Panc1 (cell line): ENCODE results near the gene STRAP. TPM values are rescaled to one million over a fixed set of nuclear protein-coding genes. Genes with fewer than 3 reads are reported as not detected.
"Not testable (repeated sequence)": the region's sequence is repeated elsewhere in the genome, so short reads cannot be mapped to it uniquely, and the experiment has no call there.

Experiments
- ATAC-seq: fragments of 200-7000 bp; cut with Tn5 transposase; 2 replicates; pipeline ENCODE4 v1.9.1; 2020; ENCODE audit warnings: mild to moderate bottlenecking, moderate library complexity
- BruUV-seq: library from RNA; stranded (reverse); fragments of 400-500 nt; replicated peaks from 2 replicates; lab custom pipeline; 2021; lab: Mats Ljungman, UMichigan
- CTCF ChIA-PET: fragments of 300-600 bp; sonication (Branson Sonifier 250); formaldehyde crosslinking; loops from one replicate; lab custom pipeline; 2022; ENCODE audit warnings: antibody characterized with exemption; lab: Charles Lee
- POLR2A ChIA-PET: fragments of 300-600 bp; sonication (Branson Sonifier 250); formaldehyde crosslinking; loops from one replicate; lab custom pipeline; 2022; ENCODE audit warnings: antibody characterized with exemption; lab: Charles Lee
- DNase-seq: peaks from one replicate; pipeline ENCODE4 v3.0.0-alpha.2; 2010; ENCODE audit warnings: low read depth, low spot score
- H3K27ac ChIP-seq: 2 replicates; pipeline ENCODE4 v1.5.1; 2011; ENCODE audit warnings: mild to moderate bottlenecking, low read length, inconsistent platforms
- H3K27me3 ChIP-seq: fragments of 200-500 bp; sonication (Bioruptor generic); 2 replicates; pipeline ENCODE4 v1.6.0; 2014; ENCODE audit warnings: low read length, inconsistent platforms; ENCODE audit not compliant: control insufficient read depth, insufficient read depth
- H3K36me3 ChIP-seq: fragments of 200-500 bp; sonication (Bioruptor generic); 2 replicates; pipeline ENCODE4 v1.5.1; 2014; ENCODE audit warnings: inconsistent platforms, mild to moderate bottlenecking, low read length, moderate library complexity; ENCODE audit not compliant: control insufficient read depth, insufficient read depth
- H3K4me1 ChIP-seq: 2 replicates; pipeline ENCODE4 v1.5.1; 2011; ENCODE audit warnings: inconsistent platforms, mild to moderate bottlenecking, low read length, moderate library complexity; ENCODE audit not compliant: control insufficient read depth, insufficient read depth
- H3K4me3 ChIP-seq, 2 experiments: 2 replicates each; pipeline ENCODE4 v1.5.1; 2011 to 2012; ENCODE audit warnings: low read depth in 2 of 2, low read length in 2 of 2, mild to moderate bottlenecking in 2 of 2, inconsistent platforms in 1 of 2, moderate library complexity in 1 of 2
- H3K9me3 ChIP-seq: fragments of 200-500 bp; sonication (Bioruptor generic); 2 replicates; pipeline ENCODE4 v1.5.1; 2014; ENCODE audit warnings: low read depth, mild to moderate bottlenecking, inconsistent platforms, low read length, moderate library complexity; ENCODE audit not compliant: control insufficient read depth, insufficient read depth
- POLR2AphosphoS5 ChIP-seq: IDR thresholded peaks from 2 replicates; pipeline ENCODE4 v1.6.1; 2012; ENCODE audit warnings: mild to moderate bottlenecking, low read depth, low read length, moderate library complexity
- SIN3A ChIP-seq: IDR thresholded peaks from 2 replicates; pipeline ENCODE4 v1.6.1; 2012; ENCODE audit warnings: low read depth, mild to moderate bottlenecking, low read length, moderate library complexity, borderline replicate concordance; ENCODE audit not compliant: insufficient read depth
- TCF7L2 ChIP-seq: IDR thresholded peaks from 2 replicates; pipeline ENCODE4 v1.6.1; 2011; ENCODE audit warnings: mild to moderate bottlenecking, low read depth, low read length, inconsistent platforms
- in situ Hi-C: cut with HindIII; loops from 2 replicates; pipeline ENCODE4 v1.10.0; 2016; ENCODE audit warnings: low sequenced_read_pairs, low pct_unique_long_range_greater_than_20kb
- intact Hi-C: fragments of 100-400 bp; cut with micrococcal nuclease; formaldehyde crosslinking; loops from one replicate; pipeline ENCODE4 v1.10.0; 2022; ENCODE audit not compliant: unreplicated experiment
- total RNA-seq: library from RNA; stranded (reverse); gene quantifications from one replicate; pipeline ENCODE4 v1.2.1, GENCODE V29; 2021; ENCODE audit not compliant: unreplicated experiment
- TF ChIP-seq, protein P1 (sequence below): fragments of 450-650 bp; IDR thresholded peaks from 2 replicates; pipeline ENCODE4 v1.5.1; 2017; ENCODE audit warnings: mild to moderate bottlenecking
- TF ChIP-seq, protein P2 (sequence below), 2 experiments: IDR thresholded peaks; 2 replicates each; pipeline ENCODE4 v1.6.1; 2011 to 2012; ENCODE audit warnings: low read depth in 2 of 2, control low read depth in 1 of 2, low read length in 1 of 2, mild to moderate bottlenecking in 1 of 2, moderate library complexity in 1 of 2; ENCODE audit not compliant: insufficient read depth in 1 of 2

The STRAP gene
- total RNA-seq, 1 experiment from 2014 or later, result 99.4 TPM

DNA sequence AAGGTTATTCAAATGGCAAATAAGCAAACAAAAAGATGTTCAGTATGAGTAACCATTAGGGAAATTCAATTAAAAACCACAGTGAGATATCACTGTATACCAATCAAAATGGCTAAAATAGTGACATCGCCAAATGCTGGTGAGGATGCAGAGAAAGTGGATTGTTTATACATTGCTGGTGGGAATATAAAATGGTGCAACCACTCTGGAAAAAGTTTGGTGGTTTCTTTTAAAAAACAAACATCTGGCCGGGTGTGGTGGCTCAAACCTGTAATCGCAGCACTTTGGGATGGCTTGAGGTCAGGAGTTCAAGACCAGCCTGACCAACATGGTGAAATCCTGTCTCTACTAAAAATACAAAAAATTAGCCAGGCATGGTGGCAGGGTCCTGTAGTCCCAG is 14.0 kb upstream of the STRAP start:
- no peak for DNase-seq

DNA sequence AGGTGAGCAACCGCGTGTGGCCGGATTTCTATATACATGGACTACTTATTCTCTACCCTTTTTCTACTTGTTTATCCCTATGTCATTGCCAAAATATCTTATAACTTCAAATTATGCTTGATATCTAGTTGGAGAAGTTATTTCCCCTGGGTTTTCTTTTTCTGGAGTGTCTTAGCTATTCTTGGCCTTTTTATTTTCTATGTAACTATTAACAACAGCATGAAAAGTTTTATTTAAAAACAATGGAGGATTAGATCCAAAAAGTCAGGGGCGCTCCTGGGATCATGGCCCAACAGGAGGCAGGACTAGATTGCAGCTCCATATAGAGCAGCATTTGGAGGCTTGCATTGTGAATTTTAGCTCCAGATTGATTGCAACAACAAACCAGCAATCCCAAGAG is 8.6 kb upstream of the STRAP start:
- no peak for ATAC-seq
- Histone ChIP-seq H3K27ac (no peak overlapping the region), H3K27me3 (no peaks in the 10 kb centered on the region), H3K36me3 (no peaks in the 10 kb centered on the region), H3K4me3 (no peak overlapping the region), H3K9me3 (no peaks in the 10 kb centered on the region), H3K4me1 (no peaks in the 10 kb centered on the region)
- TF ChIP-seq SIN3A (no peak), POLR2AphosphoS5 (no peak), TCF7L2 (no peak)
- TF ChIP-seq, protein P1, sequence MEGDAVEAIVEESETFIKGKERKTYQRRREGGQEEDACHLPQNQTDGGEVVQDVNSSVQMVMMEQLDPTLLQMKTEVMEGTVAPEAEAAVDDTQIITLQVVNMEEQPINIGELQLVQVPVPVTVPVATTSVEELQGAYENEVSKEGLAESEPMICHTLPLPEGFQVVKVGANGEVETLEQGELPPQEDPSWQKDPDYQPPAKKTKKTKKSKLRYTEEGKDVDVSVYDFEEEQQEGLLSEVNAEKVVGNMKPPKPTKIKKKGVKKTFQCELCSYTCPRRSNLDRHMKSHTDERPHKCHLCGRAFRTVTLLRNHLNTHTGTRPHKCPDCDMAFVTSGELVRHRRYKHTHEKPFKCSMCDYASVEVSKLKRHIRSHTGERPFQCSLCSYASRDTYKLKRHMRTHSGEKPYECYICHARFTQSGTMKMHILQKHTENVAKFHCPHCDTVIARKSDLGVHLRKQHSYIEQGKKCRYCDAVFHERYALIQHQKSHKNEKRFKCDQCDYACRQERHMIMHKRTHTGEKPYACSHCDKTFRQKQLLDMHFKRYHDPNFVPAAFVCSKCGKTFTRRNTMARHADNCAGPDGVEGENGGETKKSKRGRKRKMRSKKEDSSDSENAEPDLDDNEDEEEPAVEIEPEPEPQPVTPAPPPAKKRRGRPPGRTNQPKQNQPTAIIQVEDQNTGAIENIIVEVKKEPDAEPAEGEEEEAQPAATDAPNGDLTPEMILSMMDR, result no peak
- TF ChIP-seq, protein P2, sequence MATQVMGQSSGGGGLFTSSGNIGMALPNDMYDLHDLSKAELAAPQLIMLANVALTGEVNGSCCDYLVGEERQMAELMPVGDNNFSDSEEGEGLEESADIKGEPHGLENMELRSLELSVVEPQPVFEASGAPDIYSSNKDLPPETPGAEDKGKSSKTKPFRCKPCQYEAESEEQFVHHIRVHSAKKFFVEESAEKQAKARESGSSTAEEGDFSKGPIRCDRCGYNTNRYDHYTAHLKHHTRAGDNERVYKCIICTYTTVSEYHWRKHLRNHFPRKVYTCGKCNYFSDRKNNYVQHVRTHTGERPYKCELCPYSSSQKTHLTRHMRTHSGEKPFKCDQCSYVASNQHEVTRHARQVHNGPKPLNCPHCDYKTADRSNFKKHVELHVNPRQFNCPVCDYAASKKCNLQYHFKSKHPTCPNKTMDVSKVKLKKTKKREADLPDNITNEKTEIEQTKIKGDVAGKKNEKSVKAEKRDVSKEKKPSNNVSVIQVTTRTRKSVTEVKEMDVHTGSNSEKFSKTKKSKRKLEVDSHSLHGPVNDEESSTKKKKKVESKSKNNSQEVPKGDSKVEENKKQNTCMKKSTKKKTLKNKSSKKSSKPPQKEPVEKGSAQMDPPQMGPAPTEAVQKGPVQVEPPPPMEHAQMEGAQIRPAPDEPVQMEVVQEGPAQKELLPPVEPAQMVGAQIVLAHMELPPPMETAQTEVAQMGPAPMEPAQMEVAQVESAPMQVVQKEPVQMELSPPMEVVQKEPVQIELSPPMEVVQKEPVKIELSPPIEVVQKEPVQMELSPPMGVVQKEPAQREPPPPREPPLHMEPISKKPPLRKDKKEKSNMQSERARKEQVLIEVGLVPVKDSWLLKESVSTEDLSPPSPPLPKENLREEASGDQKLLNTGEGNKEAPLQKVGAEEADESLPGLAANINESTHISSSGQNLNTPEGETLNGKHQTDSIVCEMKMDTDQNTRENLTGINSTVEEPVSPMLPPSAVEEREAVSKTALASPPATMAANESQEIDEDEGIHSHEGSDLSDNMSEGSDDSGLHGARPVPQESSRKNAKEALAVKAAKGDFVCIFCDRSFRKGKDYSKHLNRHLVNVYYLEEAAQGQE (IDR thresholded peaks at IDR 0.05; ENCODE audit: insufficient read depth in 1 of 2, low read depth in 2 of 2, low read length in 1 of 2), result no peak
- in situ Hi-C loops (no loop called here), intact Hi-C loops (no loop called here)
- DNase-seq, result no peak
- ChIA-PET CTCF (interaction anchor here (0.7 kb wide), 1 partner anchor 409 kb away, joined by 6 read pairs; no protein-coding TSS in a partner anchor), POLR2A (no interaction called here)
- no TSS peak for BruUV-seq

More for the DNA sequence above, 14.0 kb upstream of the STRAP start:
- Histone ChIP-seq H3K27ac (no peak overlapping the region), H3K27me3 (no peaks in the 10 kb centered on the region), H3K4me1 (no peaks in the 10 kb centered on the region), H3K4me3 (no peak overlapping the region), H3K36me3 (no peaks in the 10 kb centered on the region), H3K9me3 (no peaks in the 10 kb centered on the region)
- CTCF ChIA-PET, result no interaction called here
- in situ Hi-C loops, result no loop called here
- POLR2A ChIA-PET, result no interaction called here
- ATAC-seq, result no peak
- BruUV-seq, result no TSS peak
- intact Hi-C loops, result no loop called here
- TF ChIP-seq, protein P1, result no peak
- TF ChIP-seq, protein P2 (IDR thresholded peaks at IDR 0.05; ENCODE audit: insufficient read depth in 1 of 2, low read depth in 2 of 2, low read length in 1 of 2), result no peak
- TF ChIP-seq TCF7L2 (no peak), SIN3A (no peak), POLR2AphosphoS5 (no peak)

DNA sequence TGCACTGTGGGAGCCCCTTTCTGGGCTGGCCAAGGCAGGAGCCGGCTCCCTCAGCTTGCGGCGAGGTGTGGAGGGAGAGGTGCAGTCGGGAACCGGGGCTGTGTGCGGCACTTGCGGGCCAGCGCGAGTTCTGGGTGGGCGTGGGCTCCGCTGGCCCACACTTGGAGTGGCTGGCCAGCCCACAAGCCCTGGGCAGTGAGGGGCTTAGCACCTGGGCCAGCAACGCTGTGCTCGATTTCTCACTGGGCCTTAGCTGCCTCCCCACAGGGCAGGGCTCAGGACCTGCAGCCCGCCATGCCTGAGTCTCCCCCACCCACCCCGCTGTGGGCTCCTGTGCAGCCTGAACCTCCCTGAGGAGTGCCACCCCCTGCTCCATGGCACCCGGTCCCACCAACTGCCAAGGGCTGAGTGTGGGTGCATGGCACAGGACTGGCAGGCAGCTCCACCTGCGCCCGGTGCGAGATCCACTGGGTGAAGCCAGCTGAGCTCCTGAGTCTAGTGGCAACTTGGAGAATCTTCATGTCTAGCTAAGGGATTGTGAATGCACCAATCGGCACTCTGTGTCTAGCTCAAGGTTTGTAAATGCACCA is 7.5 kb upstream of the STRAP start:
- BruUV-seq, DNase-seq, in situ Hi-C loops, H3K36me3 ChIP-seq, CTCF ChIA-PET, ATAC-seq, H3K4me3 ChIP-seq, H3K9me3 ChIP-seq, POLR2A ChIA-PET, H3K27ac ChIP-seq, intact Hi-C loops, H3K4me1 ChIP-seq, H3K27me3 ChIP-seq: not testable (repeated sequence)
